IPS DF 4.7 (cell line): ENCODE measurements around the gene POMP.
"Not testable (repeated sequence)": the region's sequence is repeated elsewhere in the genome, so short reads cannot be mapped to it uniquely, and the experiment has no call there.

Experiments used
- DNase-seq: peaks from one replicate; pipeline ENCODE4 v3.0.0-alpha.2; 2013; ENCODE audit warnings: low spot score; ENCODE audit errors: extremely low read depth

The POMP gene

GRCh38 chr13:28637714-28638355, 21.1 kb upstream of the POMP start:
- no peak for DNase-seq

GRCh38 chr13:28638756-28639155, 20.2 kb upstream of the POMP start:
- DNase-seq, result no peak

GRCh38 chr13:28640861-28641599, 17.9 kb upstream of the POMP start:
- no peak for DNase-seq

GRCh38 chr13:28641600-28641926, 17.4 kb upstream of the POMP start:
- no peak for DNase-seq

GRCh38 chr13:28650284-28650683, 8.6 kb upstream of the POMP start:
- DNase-seq, result no peak

- DNase-seq, result no peak
Measured at GRCh38 chr13:28651810-28652401, 7.0 kb upstream of the POMP start.

GRCh38 chr13:28653111-28653510, 5.8 kb upstream of the POMP start:
- no peak for DNase-seq

GRCh38 chr13:28654276-28654675, 4.7 kb upstream of the POMP start:
- DNase-seq, result no peak

GRCh38 chr13:28655561-28655960, 3.4 kb upstream of the POMP start:
- no peak for DNase-seq

- DNase-seq, result no peak
Measured at GRCh38 chr13:28657784-28658538, 969 bp upstream of the POMP start.

GRCh38 chr13:28658539-28658795, 463 bp upstream of the POMP start:
- no peak for DNase-seq

GRCh38 chr13:28659621-28659970, 666 bp downstream of the POMP start:
- DNase-seq, result no peak

- no peak for DNase-seq
Measured at GRCh38 chr13:28666897-28667488, 8.1 kb downstream of the POMP start.

GRCh38 chr13:28671126-28671792, 12.3 kb downstream of the POMP start:
- no peak for DNase-seq

- DNase-seq, result no peak
Measured at GRCh38 chr13:28678809-28679208, 19.9 kb downstream of the POMP start.

GRCh38 chr13:28679628-28680027, 20.7 kb downstream of the POMP start:
- no peak for DNase-seq

- DNase-seq, result no peak
Measured at GRCh38 chr13:28680541-28680940, 21.6 kb downstream of the POMP start.

- DNase-seq, result not testable (repeated sequence)
Measured at GRCh38 chr13:28683169-28683568, 24.2 kb downstream of the POMP start.

- DNase-seq, result peak; percentile 75
Measured at GRCh38 chr13:28684257-28684656, 25.3 kb downstream of the POMP start.

- DNase-seq, result no peak
Measured at GRCh38 chr13:28685114-28685513, 26.2 kb downstream of the POMP start.

- DNase-seq, result no peak
Measured at GRCh38 chr13:28685892-28686291, 27.0 kb downstream of the POMP start.
